Dendritic cell treated with granulocyte-macrophage colony-stimulating factor and Interleukin-4, amounts not matched to agents 40 ng/mL and 50 ng/mL, for 4 days (primary cell): ENCODE measurements around the gene SEC16A.

Experiments
- H3K27ac Mint-ChIP-seq: one replicate; pipeline ENCODE4 v1.8.0; 2022; ENCODE audit warnings: mild to moderate bottlenecking, mixed read lengths
- H3K27me3 Mint-ChIP-seq: one replicate; pipeline ENCODE4 v1.8.0; 2022; ENCODE audit warnings: mild to moderate bottlenecking, mixed read lengths
- H3K36me3 Mint-ChIP-seq: one replicate; pipeline ENCODE4 v1.8.0; 2022; ENCODE audit warnings: low read depth, mixed read lengths
- H3K4me1 Mint-ChIP-seq: one replicate; pipeline ENCODE4 v1.8.0; 2022; ENCODE audit warnings: low read depth, mixed read lengths
- H3K4me3 Mint-ChIP-seq: one replicate; pipeline ENCODE4 v1.8.0; 2022; ENCODE audit warnings: mild to moderate bottlenecking, moderate library complexity, mixed read lengths
- H3K9me3 Mint-ChIP-seq: one replicate; pipeline ENCODE4 v1.8.0; 2022; ENCODE audit warnings: mixed read lengths
- intact Hi-C: fragments of 100-400 bp; cut with micrococcal nuclease; formaldehyde crosslinking; loops from one replicate; pipeline ENCODE4 v1.15.0; 2022

The SEC16A gene

DNA sequence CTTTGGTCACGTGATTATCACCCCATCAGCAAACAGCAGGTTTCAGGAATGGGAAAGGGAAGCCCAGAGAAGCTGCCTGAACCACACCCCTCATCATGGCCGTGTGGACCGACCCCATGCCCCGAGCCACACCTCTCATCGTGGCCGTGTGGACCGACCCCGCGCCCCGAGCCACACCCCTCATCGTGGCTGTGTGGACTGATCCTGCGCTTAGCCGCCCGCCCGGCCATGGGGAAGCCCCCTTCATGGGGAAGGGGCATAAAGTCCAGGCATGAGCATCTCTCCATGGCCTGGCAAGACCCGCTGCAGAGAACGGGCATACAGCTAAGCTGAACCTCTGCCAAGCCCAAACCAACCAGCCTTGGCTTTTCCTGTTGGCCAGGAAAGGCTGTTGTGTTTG lies 89.3 kb downstream of the SEC16A start:
- intact Hi-C loops: no loop called here
- H3K36me3 Mint-ChIP-seq: peaks cover 100% of the 10 kb centered on the region
- no peak overlapping the region for H3K27ac Mint-ChIP-seq
- no peaks in the 10 kb centered on the region for H3K27me3 Mint-ChIP-seq
- no peak overlapping the region for H3K4me3 Mint-ChIP-seq
- H3K4me1 Mint-ChIP-seq: peaks cover 13% of the 10 kb centered on the region
- no peaks in the 10 kb centered on the region for H3K9me3 Mint-ChIP-seq

DNA sequence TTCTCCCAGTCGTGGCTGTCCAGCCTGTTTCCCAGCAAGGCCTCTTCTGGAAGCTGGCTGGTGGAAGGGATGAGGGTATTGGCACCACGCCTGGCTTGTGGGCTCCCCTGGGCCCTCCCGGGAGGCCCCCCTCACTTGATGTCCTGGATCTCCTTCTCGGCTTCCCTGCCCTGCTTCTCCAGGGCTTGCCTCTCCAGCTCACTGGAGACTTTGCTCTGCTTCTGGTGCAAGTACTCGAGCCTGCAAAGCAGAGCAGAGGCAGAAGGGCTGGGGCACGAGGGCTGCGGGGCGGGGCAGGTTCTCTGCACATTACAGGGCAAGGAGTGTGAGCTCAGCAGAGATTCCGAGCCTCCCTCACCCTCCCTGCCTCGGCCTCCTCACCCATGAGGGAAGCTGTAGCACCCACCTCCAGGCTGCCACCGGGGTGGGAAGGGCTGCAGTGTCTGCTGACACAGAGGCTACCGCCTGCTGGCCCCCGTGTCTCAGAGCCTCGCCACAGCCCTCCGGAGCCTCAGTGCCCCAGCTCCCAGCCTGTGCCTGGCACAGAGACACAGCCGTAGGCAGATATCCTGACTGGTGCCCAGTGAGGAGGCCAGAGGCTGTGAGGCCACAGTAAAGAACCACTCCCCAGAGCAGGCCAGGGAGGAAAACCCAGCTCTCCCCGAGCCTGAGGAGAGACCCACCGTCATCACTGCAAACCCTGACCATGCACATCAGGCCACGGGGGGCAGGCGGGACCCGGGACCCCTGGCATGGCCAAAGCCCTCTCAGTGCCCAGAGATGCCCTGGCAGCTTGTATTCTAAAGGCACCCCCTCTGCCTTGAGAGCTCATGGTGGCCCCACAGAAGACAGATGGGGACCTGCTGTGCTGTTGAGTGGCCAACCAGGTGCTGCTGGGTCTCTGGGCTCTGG lies 90.0 kb downstream of the SEC16A start:
- intact Hi-C loops: no loop called here
- H3K27ac Mint-ChIP-seq: no peak overlapping the region
- no peaks in the 10 kb centered on the region for H3K9me3 Mint-ChIP-seq
- H3K36me3 Mint-ChIP-seq: peaks cover 100% of the 10 kb centered on the region
- H3K27me3 Mint-ChIP-seq: no peaks in the 10 kb centered on the region
- H3K4me1 Mint-ChIP-seq: peaks cover 8% of the 10 kb centered on the region
- no peak overlapping the region for H3K4me3 Mint-ChIP-seq

DNA sequence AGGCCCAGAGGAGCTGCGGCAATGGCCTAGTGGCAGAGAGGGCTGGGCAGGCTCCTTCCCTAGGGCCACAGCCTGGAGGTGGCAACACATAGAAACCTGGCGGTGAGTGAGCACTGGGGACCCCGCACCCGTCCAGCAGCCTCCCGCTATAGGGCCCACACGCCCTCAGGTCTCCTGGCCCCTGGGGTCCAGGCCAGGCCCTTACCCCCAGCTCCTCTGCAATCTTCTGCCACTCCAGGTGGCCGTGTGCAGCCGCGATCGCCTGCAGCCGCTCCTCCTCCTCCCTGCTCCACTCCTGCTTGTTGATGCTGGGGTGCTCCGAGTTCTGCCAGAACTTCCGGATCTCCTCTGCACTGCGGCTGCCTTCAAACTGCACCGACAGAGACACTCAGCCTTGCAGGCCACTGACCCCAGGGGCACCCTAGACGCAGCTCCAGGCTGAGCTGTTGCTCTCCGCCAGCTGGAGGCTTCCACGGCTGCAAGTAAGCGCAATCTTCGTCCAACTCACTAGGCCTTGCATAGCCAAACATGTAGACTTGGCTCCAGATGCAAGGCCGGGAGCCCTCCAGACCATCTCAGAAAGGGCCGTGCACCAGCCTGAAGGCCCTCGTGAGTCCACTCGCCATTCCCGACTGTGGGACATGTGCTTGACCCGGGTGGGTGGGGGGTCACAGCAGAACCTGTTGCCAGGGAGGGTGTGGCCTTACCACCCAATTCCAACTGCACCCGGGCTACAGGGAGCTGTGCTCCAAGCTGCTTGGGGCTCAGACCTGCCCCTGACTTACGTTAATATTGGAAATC lies 90.9 kb downstream of the SEC16A start:
- Mint-ChIP-seq H3K4me3 (no peak overlapping the region), H3K4me1 (peaks cover 8% of the 10 kb centered on the region), H3K27me3 (no peaks in the 10 kb centered on the region), H3K27ac (no peak overlapping the region), H3K36me3 (peaks cover 100% of the 10 kb centered on the region), H3K9me3 (no peaks in the 10 kb centered on the region)
- intact Hi-C loops: no loop called here
